Activated CD8-positive, alpha-beta memory T cell treated with anti-CD3 and anti-CD28 coated beads for 4 hours (primary cell): Measurements from ENCODE around the gene ZMYND19.
"Not testable (repeated sequence)": the region's sequence is repeated elsewhere in the genome, so short reads cannot be mapped to it uniquely, and the experiment has no call there.

Experiments used
- DNase-seq, 2 donors: peaks; one replicate each; pipeline ENCODE4 v3.0.0-alpha.2; 2020; ENCODE audit warnings: low read depth in 2 of 2

The ZMYND19 gene

GRCh38 chr9:137532891-137533468 lies 57.3 kb downstream of the ZMYND19 start:
- DNase-seq, result not testable (repeated sequence)
